T-helper 17 cell (primary cell): ENCODE results near the gene HERC4. TPM values are rescaled to one million over a fixed set of nuclear protein-coding genes. Genes with fewer than 3 reads are reported as not detected.
"Not testable (repeated sequence)": the region's sequence is repeated elsewhere in the genome, so short reads cannot be mapped to it uniquely, and the experiment has no call there.

Experiments used
- ATAC-seq: fragments of 150-1000 bp; cut with Tn5 transposase; 2 replicates; pipeline ENCODE4 v1.10.0; 2021; ENCODE audit warnings: mild to moderate bottlenecking, moderate library complexity
- DNase-seq, 3 donors: peaks; one replicate each; pipeline versions ENCODE4 v3.0.0 to v3.0.0-alpha.2; 2020 to 2021
- H3K9me3 ChIP-seq: one replicate; pipeline ENCODE4 v1.7.0; 2013; ENCODE audit warnings: low read length, mild to moderate bottlenecking; ENCODE audit not compliant: control insufficient read depth, poor library complexity, severe bottlenecking
- H3K27ac Mint-ChIP-seq: one replicate; pipeline ENCODE4 v1.8.0; 2022; ENCODE audit warnings: mild to moderate bottlenecking, moderate library complexity, mixed read lengths
- H3K27me3 Mint-ChIP-seq: one replicate; pipeline ENCODE4 v1.8.0; 2022; ENCODE audit warnings: mixed read lengths
- H3K36me3 Mint-ChIP-seq: one replicate; pipeline ENCODE4 v1.8.0; 2022; ENCODE audit warnings: low read depth, mixed read lengths
- H3K4me1 Mint-ChIP-seq: one replicate; pipeline ENCODE4 v1.8.0; 2022; ENCODE audit warnings: mild to moderate bottlenecking, mixed read lengths
- H3K4me3 Mint-ChIP-seq: one replicate; pipeline ENCODE4 v1.8.0; 2022; ENCODE audit warnings: mild to moderate bottlenecking, moderate library complexity, mixed read lengths
- total RNA-seq, 4 donors: library from RNA in 2 of 4; stranded (reverse) in 2 of 4; gene quantifications; one replicate each; pipeline ENCODE4 v1.2.3 and lab custom pipeline; 2022 to 2026

The HERC4 gene
- total RNA-seq, 2 donors from 2014 or later, result 50.9 to 59.4 TPM

GRCh38 chr10:67914777-67915340 lies 160.2 kb downstream of the HERC4 start:
- Mint-ChIP-seq H3K4me1 (peaks cover 25% of the 10 kb centered on the region), H3K4me3 (no peak overlapping the region), H3K27me3 (no peaks in the 10 kb centered on the region), H3K27ac (peak overlapping the region; percentile 67), H3K36me3 (peaks cover 15% of the 10 kb centered on the region)
- no peak for DNase-seq
- H3K9me3 ChIP-seq, result no peaks in the 10 kb centered on the region
- ATAC-seq, result no peak

GRCh38 chr10:67912331-67912946 lies 162.6 kb downstream of the HERC4 start:
- DNase-seq (no peak), ATAC-seq (no peak)
- Mint-ChIP-seq H3K4me1 (peaks cover 25% of the 10 kb centered on the region), H3K4me3 (no peak overlapping the region), H3K27ac (peak overlapping the region; percentile 75), H3K36me3 (peaks cover 18% of the 10 kb centered on the region), H3K27me3 (no peaks in the 10 kb centered on the region)
- no peaks in the 10 kb centered on the region for H3K9me3 ChIP-seq

GRCh38 chr10:67903581-67903980 lies 171.5 kb downstream of the HERC4 start:
- Mint-ChIP-seq H3K4me1 (peaks cover 7% of the 10 kb centered on the region), H3K4me3 (no peak overlapping the region), H3K36me3 (no peaks in the 10 kb centered on the region), H3K27me3 (no peaks in the 10 kb centered on the region), H3K27ac (no peak overlapping the region)
- no peak for ATAC-seq
- no peaks in the 10 kb centered on the region for H3K9me3 ChIP-seq
- no peak for DNase-seq

GRCh38 chr10:67893637-67894036 lies 181.4 kb downstream of the HERC4 start:
- no peaks in the 10 kb centered on the region for H3K36me3 Mint-ChIP-seq
- DNase-seq (no peak), ATAC-seq (no peak)
- no peak overlapping the region for H3K4me3 Mint-ChIP-seq
- no peaks in the 10 kb centered on the region for H3K27me3 Mint-ChIP-seq
- no peaks in the 10 kb centered on the region for H3K9me3 ChIP-seq
- H3K27ac Mint-ChIP-seq, result no peak overlapping the region
- H3K4me1 Mint-ChIP-seq, result peaks cover 16% of the 10 kb centered on the region

GRCh38 chr10:67884842-67885670 lies 190.0 kb downstream of the HERC4 start:
- no peaks in the 10 kb centered on the region for H3K27me3 Mint-ChIP-seq
- peak overlapping the region; percentile 95 for H3K27ac Mint-ChIP-seq
- H3K4me1 Mint-ChIP-seq, result peaks cover 18% of the 10 kb centered on the region
- peak overlapping the region; percentile 95 for H3K4me3 Mint-ChIP-seq
- DNase-seq (peak; percentile 61 to 77 (median 70)), ATAC-seq (peak; percentile 72)
- peaks cover 3% of the 10 kb centered on the region for H3K36me3 Mint-ChIP-seq
- no peaks in the 10 kb centered on the region for H3K9me3 ChIP-seq

- peak within 1 kb of the TSS; percentile 95 for H3K27ac Mint-ChIP-seq
- H3K27me3 Mint-ChIP-seq, result no peaks in the 10 kb centered on the region
- ATAC-seq (peak; percentile 80), DNase-seq (peak; percentile 90 to 91 (median 90))
- H3K9me3 ChIP-seq, result no peaks in the 10 kb centered on the region
- peak within 1 kb of the TSS; percentile 95 for H3K4me3 Mint-ChIP-seq
- H3K36me3 Mint-ChIP-seq, result peaks cover 3% of the 10 kb centered on the region
- H3K4me1 Mint-ChIP-seq, result peaks cover 14% of the 10 kb centered on the region
Measured at GRCh38 chr10:67884313-67884841, 190.7 kb downstream of the HERC4 start, which contains the start of gene SIRT1. TSS of gene SIRT1 (plus strand) at chr10:67884656. CDS start at chr10:67884722, 66 bp downstream.

GRCh38 chr10:67883710-67884312 lies 191.3 kb downstream of the HERC4 start:
- DNase-seq, result no peak
- peak overlapping the region; percentile 95 for H3K4me3 Mint-ChIP-seq
- peaks cover 12% of the 10 kb centered on the region for H3K4me1 Mint-ChIP-seq
- H3K36me3 Mint-ChIP-seq, result peaks cover 3% of the 10 kb centered on the region
- no peaks in the 10 kb centered on the region for H3K27me3 Mint-ChIP-seq
- no peak for ATAC-seq
- H3K9me3 ChIP-seq, result no peaks in the 10 kb centered on the region
- H3K27ac Mint-ChIP-seq, result peak overlapping the region; percentile 95

- no peak overlapping the region for H3K4me3 Mint-ChIP-seq
- ATAC-seq, result no peak
- no peaks in the 10 kb centered on the region for H3K9me3 ChIP-seq
- H3K27me3 Mint-ChIP-seq, result no peaks in the 10 kb centered on the region
- H3K36me3 Mint-ChIP-seq, result no peaks in the 10 kb centered on the region
- no peaks in the 10 kb centered on the region for H3K4me1 Mint-ChIP-seq
- no peak for DNase-seq
- H3K27ac Mint-ChIP-seq, result no peak overlapping the region
Measured at GRCh38 chr10:67878133-67878532, 196.9 kb downstream of the HERC4 start.

- H3K4me3 Mint-ChIP-seq, ATAC-seq, DNase-seq, H3K27ac Mint-ChIP-seq, H3K4me1 Mint-ChIP-seq, H3K9me3 ChIP-seq, H3K36me3 Mint-ChIP-seq, H3K27me3 Mint-ChIP-seq: not testable (repeated sequence)
Measured at GRCh38 chr10:67877421-67877820, 197.7 kb downstream of the HERC4 start.

GRCh38 chr10:67875340-67876238 lies 199.5 kb downstream of the HERC4 start:
- Mint-ChIP-seq H3K4me3 (no peak overlapping the region), H3K27me3 (no peaks in the 10 kb centered on the region), H3K4me1 (no peaks in the 10 kb centered on the region), H3K36me3 (no peaks in the 10 kb centered on the region), H3K27ac (no peak overlapping the region)
- ATAC-seq (no peak), DNase-seq (no peak)
- no peaks in the 10 kb centered on the region for H3K9me3 ChIP-seq
